Smooth muscle cell of trachea (primary cell): ENCODE measurements around the gene KRTAP2-1. TPM values are rescaled to one million over a fixed set of nuclear protein-coding genes. Genes with fewer than 3 reads are reported as not detected.

Source experiments
- total RNA-seq: library from RNA; depleted of rRNA; stranded (reverse); fragments of >200 nt; gene quantifications from 2 replicates; pipeline ENCODE4 v1.2.1, GENCODE V29; 2014

The KRTAP2-1 gene
- total RNA-seq, result not detected in 2 replicates

GRCh38 chr17:41046735-41047465, at the start of gene KRTAP2-1:
TSS of gene KRTAP2-1 (minus strand) at chr17:41047316. CDS start at chr17:41047267, 49 bp downstream.

GRCh38 chr17:41084100-41084856, 37.2 kb upstream of the KRTAP2-1 start, which contains the start of gene KRTAP4-7:
TSS of gene KRTAP4-7 (plus strand) at chr17:41084150. CDS start at chr17:41084207, 57 bp downstream.

GRCh38 chr17:41065829-41066624, 18.9 kb upstream of the KRTAP2-1 start, which contains the start of gene KRTAP2-4:
TSS of gene KRTAP2-4 (minus strand) at chr17:41065879. CDS start at chr17:41065845, 34 bp downstream.

GRCh38 chr17:41060052-41060604, 13.0 kb upstream of the KRTAP2-1 start, which contains the start of gene KRTAP2-3:
TSS of gene KRTAP2-3 (minus strand) at chr17:41060114. CDS start at chr17:41060050, 64 bp downstream.

GRCh38 chr17:41055130-41055529, 8.0 kb upstream of the KRTAP2-1 start, which contains the start of gene KRTAP2-2:
TSS of gene KRTAP2-2 (minus strand) at chr17:41055230. CDS start at chr17:41055211, 19 bp downstream.

GRCh38 chr17:41040783-41041571, 6.1 kb downstream of the KRTAP2-1 start, which contains the start of gene KRTAP1-1:
TSS of gene KRTAP1-1 (minus strand) at chr17:41041450. CDS start at chr17:41041397, 53 bp downstream.

GRCh38 chr17:41034346-41034935, 12.7 kb downstream of the KRTAP2-1 start, which contains the start of gene KRTAP1-3:
TSS of gene KRTAP1-3 (minus strand) at chr17:41034874. CDS start at chr17:41034821, 53 bp downstream.

GRCh38 chr17:41029633-41030245, 17.4 kb downstream of the KRTAP2-1 start, which contains the start of gene KRTAP1-4:
TSS of gene KRTAP1-4 (minus strand) at chr17:41030195. CDS start at chr17:41030078, 117 bp downstream.

GRCh38 chr17:41026715-41027471, 20.2 kb downstream of the KRTAP2-1 start, which contains the start of gene KRTAP1-5:
TSS of gene KRTAP1-5 (minus strand) at chr17:41027208. CDS start at chr17:41027155, 53 bp downstream.

GRCh38 chr17:41008811-41009210, 38.3 kb downstream of the KRTAP2-1 start, which contains the start of gene KRTAP3-1:
TSS of gene KRTAP3-1 (minus strand) at chr17:41009128. CDS start at chr17:41009074, 54 bp downstream.

GRCh38 chr17:40999563-40999962, 47.6 kb downstream of the KRTAP2-1 start, which contains the start of gene KRTAP3-2:
TSS of gene KRTAP3-2 (minus strand) at chr17:40999906. CDS start at chr17:40999853, 53 bp downstream.

Other genes with a start within 250 kb of the KRTAP2-1 start
- gene KRT28, start 247.4 kb downstream of the KRTAP2-1 start, total RNA-seq, result not detected in 2 replicates
- 1.5 and 3.5 TPM in 2 replicates for gene KRT10, start 224.7 kb downstream of the KRTAP2-1 start, total RNA-seq
- not detected in 2 replicates for gene KRT12, start 180.1 kb downstream of the KRTAP2-1 start, total RNA-seq
- gene KRT20, start 162.1 kb downstream of the KRTAP2-1 start, total RNA-seq, result not detected in 2 replicates
- 0.17 and 0.87 TPM in 2 replicates for gene KRT23, start 109.7 kb downstream of the KRTAP2-1 start, total RNA-seq
- not detected in 2 replicates for gene KRT39, start 80.4 kb downstream of the KRTAP2-1 start, total RNA-seq
- not detected in 2 replicates for gene KRT40, start 63.0 kb downstream of the KRTAP2-1 start, total RNA-seq
- not detected in 2 replicates for gene KRTAP3-3, start 53.2 kb downstream of the KRTAP2-1 start, total RNA-seq
- not detected in 2 replicates for gene KRTAP3-2, start 47.4 kb downstream of the KRTAP2-1 start, total RNA-seq
- gene KRTAP3-1, start 38.2 kb downstream of the KRTAP2-1 start, total RNA-seq, result not detected in 2 replicates
- gene KRTAP1-5, start 20.1 kb downstream of the KRTAP2-1 start, total RNA-seq, result 2.2 TPM in 1 of 2 replicates, not detected in the other
- gene KRTAP1-4, start 17.1 kb downstream of the KRTAP2-1 start, total RNA-seq, result not detected in 2 replicates
- not detected in 2 replicates for gene KRTAP1-3, start 12.4 kb downstream of the KRTAP2-1 start, total RNA-seq
- gene KRTAP1-1, start 5.9 kb downstream of the KRTAP2-1 start, total RNA-seq, result not detected in 2 replicates
- not detected in 2 replicates for gene KRTAP2-2, start 7.9 kb upstream of the KRTAP2-1 start, total RNA-seq
- not detected in 2 replicates for gene KRTAP2-3, start 12.8 kb upstream of the KRTAP2-1 start, total RNA-seq
- not detected in 2 replicates for gene KRTAP2-4, start 18.6 kb upstream of the KRTAP2-1 start, total RNA-seq
- gene KRTAP4-7, start 36.8 kb upstream of the KRTAP2-1 start, total RNA-seq, result not detected in 2 replicates
- gene KRTAP4-8, start 50.8 kb upstream of the KRTAP2-1 start, total RNA-seq, result not detected in 2 replicates
- gene KRTAP4-16, start 54.9 kb upstream of the KRTAP2-1 start, total RNA-seq, result not detected in 2 replicates
- gene KRTAP4-9, start 58.1 kb upstream of the KRTAP2-1 start, total RNA-seq, result not detected in 2 replicates
- not detected in 2 replicates for gene KRTAP4-11, start 71.1 kb upstream of the KRTAP2-1 start, total RNA-seq
- not detected in 2 replicates for gene KRTAP4-12, start 76.9 kb upstream of the KRTAP2-1 start, total RNA-seq
- gene KRTAP4-6, start 93.2 kb upstream of the KRTAP2-1 start, total RNA-seq, result not detected in 2 replicates
- gene KRTAP4-5, start 102.5 kb upstream of the KRTAP2-1 start, total RNA-seq, result not detected in 2 replicates
- gene KRTAP4-4, start 113.4 kb upstream of the KRTAP2-1 start, total RNA-seq, result not detected in 2 replicates
- gene KRTAP4-3, start 120.9 kb upstream of the KRTAP2-1 start, total RNA-seq, result not detected in 2 replicates
- gene KRTAP4-2, start 130.9 kb upstream of the KRTAP2-1 start, total RNA-seq, result not detected in 2 replicates
- gene KRTAP4-1, start 137.6 kb upstream of the KRTAP2-1 start, total RNA-seq, result not detected in 2 replicates
- not detected in 2 replicates for gene KRTAP9-1, start 142.6 kb upstream of the KRTAP2-1 start, total RNA-seq
- not detected in 2 replicates for gene KRTAP9-2, start 179.3 kb upstream of the KRTAP2-1 start, total RNA-seq
- not detected in 2 replicates for gene KRTAP9-3, start 185.1 kb upstream of the KRTAP2-1 start, total RNA-seq
- gene KRTAP9-8, start 190.7 kb upstream of the KRTAP2-1 start, total RNA-seq, result not detected in 2 replicates
- not detected in 2 replicates for gene KRTAP9-4, start 202.4 kb upstream of the KRTAP2-1 start, total RNA-seq
- not detected in 2 replicates for gene KRTAP9-9, start 208.1 kb upstream of the KRTAP2-1 start, total RNA-seq
- gene KRTAP9-6, start 218.1 kb upstream of the KRTAP2-1 start, total RNA-seq, result not detected in 2 replicates
- not detected in 2 replicates for gene KRTAP9-7, start 228.4 kb upstream of the KRTAP2-1 start, total RNA-seq